HG02678 (cell line): ENCODE data around the gene COX4I2.
"Not testable (repeated sequence)": the region's sequence is repeated elsewhere in the genome, so short reads cannot be mapped to it uniquely, and the experiment has no call there.

Experiments
- ATAC-seq: cut with Tn5 transposase; IDR thresholded peaks from one replicate; pipeline ENCODE4 v1.9.1; 2021; ENCODE audit warnings: mild to moderate bottlenecking, moderate library complexity; ENCODE audit not compliant: unreplicated experiment

The COX4I2 gene

GRCh38 chr20:31607640-31608250 lies 30.0 kb upstream of the COX4I2 start:
- ATAC-seq = no peak

- ATAC-seq = no peak
Observed at GRCh38 chr20:31608251-31608945, 29.3 kb upstream of the COX4I2 start.

DNA sequence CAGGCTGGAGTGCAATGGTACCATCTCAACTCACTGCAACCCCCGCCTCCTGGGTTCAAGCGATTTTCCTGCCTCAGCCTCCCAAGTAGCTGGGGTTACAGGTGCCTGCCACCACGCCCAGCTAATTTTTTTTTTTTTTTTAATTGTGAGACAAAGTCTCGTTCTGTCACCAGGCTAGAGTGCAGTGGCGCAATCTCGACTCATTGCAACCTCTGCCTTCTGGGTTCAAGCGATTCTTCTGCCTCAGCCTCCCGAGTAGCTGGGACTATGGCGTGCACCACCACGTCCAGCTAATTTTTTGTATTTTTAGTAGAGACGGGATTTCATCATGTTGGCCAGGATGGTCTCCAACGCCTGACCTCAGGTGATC lies 25.5 kb upstream of the COX4I2 start:
- not testable (repeated sequence) for ATAC-seq

DNA sequence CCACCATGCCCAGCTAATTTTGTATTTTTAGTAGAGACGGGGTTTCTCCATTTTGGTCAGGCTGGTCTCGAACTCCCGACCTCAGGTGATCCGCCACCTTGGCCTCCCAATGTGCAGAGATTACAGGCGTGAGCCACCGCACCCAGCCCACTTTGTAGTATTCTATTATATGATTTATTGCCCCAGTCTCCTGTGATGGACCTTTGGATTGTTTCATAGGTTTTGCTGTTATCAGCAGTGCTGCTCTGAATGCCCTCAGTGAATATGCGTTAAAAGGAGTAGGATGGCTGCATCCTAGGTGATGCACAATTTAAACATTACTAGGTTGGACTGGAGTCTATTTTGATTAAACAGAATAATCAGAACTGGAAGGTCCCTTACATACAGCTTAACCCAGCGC lies 22.3 kb upstream of the COX4I2 start:
- ATAC-seq = no peak

GRCh38 chr20:31617432-31618104 lies 20.1 kb upstream of the COX4I2 start:
- ATAC-seq = no peak

GRCh38 chr20:31620246-31620645 lies 17.5 kb upstream of the COX4I2 start:
- no peak for ATAC-seq

DNA sequence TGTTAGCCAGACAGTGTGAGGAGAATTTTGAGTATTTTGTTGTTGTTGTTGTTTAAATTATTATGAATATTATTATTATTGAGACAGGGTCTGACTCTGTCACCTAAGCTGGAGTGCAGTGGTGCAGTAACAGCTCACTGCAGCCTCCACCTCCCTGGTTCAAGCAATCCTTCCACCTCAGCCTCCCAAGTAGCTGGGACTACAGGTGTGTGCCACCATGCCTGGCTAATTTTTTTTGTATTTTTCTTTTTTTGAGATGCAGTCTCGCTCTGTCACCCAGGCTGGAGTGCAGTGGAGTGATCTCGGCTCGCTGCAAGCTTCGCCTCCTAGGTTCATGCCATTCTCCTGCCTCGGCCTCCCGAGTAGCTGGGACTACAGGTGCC lies 14.6 kb upstream of the COX4I2 start:
- ATAC-seq = not testable (repeated sequence)

- not testable (repeated sequence) for ATAC-seq
Observed at GRCh38 chr20:31626534-31626933, 11.2 kb upstream of the COX4I2 start.

DNA sequence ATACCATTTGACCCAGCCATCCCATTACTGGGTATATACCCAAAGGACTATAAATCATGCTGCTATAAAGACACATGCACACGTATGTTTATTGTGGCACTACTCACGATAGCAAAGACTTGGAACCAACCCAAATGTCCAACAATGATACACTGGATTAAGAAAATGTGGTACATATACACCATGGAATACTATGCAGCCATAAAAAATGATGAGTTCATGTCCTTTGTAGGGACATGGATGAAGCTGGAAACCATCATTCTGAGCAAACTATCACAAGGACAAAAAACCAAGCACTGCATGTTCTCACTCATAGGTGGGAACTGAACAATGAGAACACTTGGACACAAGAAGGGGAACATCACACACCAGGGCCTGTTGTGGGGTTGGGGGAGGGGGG lies 9.7 kb upstream of the COX4I2 start:
- not testable (repeated sequence) for ATAC-seq

DNA sequence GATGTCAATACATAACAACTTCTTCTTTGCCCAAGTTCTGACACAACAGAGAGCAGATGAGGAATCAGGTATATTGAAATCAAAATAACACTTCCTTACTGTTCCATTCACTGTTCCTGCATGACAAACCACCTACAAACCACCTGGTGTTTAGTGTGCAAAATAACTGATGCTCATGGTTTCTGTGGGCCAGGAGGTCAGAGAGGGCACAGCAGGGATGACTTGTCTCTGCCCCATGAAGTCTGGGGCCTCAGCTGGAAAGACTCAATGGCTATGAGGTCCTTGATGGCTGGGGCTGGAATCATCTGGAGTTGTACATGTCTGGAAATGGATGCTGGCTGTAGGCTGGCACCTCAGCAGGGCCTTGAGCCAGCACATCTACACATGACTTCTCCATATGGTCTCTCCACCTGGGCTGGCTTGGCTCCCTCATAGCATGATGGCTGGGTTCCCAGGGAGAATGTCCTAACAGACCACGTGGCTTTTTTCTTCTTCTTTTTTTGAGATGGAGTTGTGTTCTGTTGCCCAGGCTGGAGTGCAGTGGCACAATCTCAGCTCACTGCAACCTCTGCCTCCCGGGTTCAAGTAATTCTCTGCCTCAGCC lies 7.4 kb upstream of the COX4I2 start:
- ATAC-seq = no peak

DNA sequence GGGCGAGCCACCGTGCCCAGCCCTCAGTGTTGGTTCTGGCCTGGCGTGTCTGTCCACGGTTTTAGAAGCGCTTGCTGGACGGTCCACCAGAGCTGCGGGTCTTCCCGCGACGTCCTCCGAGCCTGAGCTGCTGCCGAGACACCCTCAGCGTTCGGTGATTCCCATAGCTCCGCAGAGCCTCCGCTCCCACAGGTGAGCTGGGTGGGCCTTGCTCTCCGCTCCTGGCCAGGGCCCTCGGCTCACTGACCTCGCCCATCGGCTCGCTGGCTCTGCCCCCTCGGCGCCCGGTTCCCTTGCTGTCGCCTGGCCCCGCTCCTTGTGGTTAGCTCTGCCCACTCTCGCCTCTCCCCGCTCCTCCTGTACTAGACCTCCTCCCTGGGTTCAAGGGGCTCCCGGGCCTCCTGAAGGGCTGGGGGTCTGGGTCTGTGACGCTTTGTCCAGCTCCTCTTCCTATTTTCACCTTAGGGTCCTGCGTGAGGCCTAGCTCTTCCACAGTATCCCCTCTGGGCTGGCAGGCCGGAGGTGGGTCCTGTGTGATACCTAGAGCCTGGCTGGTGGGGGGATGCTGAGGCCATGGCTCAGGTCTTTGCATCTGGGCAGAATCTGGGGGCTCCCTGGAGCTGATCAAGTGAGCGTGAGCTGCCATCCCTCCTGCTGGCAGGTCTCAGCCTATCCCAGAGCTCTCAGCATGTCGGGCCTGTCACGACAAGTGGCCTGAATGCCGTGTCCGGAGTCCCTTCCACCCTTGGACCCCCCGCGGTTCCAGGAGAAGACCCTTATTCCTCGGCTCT lies 5.0 kb upstream of the COX4I2 start:
- ATAC-seq = no peak

DNA sequence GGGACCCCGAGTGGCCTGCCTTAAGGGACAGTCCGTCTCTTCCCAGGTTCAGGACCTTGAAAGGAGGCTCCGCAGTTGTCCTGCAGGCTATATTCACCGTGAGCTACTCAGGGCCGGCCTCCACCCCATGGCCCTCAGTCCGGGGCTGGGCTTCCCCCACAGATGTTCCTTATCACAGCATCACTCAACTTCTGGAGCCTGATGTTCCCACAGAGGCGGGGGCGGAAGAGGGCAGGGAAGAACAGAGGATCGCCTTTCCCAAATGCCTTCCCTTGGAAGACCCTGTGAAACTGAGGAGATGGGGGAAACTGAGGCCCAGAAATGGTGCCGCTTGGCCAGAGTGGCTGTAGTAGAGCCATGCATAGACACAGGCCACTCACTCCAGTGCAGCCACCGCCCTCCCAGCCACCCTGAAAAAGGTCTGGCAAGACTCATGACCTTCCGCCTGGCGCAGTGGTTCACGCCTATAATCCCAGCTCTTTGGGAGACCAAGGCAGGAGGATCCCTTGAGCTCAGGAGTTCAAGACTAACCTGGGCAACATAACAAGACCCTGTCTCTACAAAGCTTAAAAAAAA lies 4.3 kb upstream of the COX4I2 start:
- no peak for ATAC-seq

DNA sequence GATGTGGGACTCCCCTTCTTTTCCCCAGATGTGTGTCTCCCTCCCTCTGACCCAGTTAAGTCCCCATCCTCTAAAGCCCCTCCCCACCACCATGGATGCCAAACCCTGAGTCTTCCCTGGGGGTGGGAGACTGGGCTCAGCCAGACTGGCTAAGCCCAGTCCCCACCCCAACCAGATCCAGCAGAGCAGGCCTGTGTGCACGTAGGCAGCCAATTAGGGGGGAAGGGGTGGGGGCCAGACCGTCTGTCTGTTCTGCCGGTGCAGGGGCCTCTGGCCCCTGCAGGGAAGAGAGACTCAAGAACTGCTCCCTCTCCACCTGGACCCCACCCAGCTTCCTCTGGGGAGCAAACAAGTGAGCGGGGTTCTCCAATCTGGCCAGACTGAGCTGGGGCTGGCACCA lies 605 bp downstream of the COX4I2 start:
- ATAC-seq = no peak

DNA sequence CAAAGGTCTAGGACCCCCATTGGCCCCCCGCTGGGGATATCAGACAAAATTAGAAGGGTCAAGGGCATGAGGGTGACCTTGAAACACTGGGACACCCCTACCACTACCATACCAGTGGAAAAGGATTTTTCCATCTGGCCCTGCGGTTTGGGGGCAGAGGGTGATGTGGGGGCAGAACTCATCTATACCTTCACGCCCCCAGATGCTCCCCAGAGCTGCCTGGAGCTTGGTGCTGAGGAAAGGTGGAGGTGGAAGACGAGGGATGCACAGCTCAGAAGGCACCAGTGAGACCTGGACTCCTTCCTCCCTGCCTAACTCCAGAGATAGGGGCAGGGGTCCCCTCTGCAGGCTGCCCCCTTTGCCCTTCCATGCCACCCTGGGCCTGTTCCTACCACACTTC lies 1.1 kb downstream of the COX4I2 start:
- no peak for ATAC-seq

DNA sequence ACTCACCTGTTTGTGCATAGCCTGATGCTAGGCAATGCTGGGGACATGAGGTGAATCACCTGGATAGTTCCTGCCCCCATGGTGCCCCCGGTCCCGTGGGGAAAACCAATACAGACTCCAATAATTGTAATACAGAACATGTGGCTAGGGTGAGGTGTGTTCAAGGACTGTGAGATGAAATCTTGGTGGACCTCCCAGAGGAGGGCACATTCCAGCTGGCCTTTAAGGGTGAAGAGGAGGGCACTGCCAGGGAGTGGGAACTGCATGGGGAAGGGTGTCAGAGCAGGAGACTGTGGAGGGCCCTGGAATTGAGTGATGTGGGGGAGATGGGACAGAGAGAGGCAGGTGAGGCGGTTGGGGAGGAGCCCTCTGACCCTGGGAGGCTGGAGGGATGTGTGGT lies 2.5 kb downstream of the COX4I2 start:
- no peak for ATAC-seq

DNA sequence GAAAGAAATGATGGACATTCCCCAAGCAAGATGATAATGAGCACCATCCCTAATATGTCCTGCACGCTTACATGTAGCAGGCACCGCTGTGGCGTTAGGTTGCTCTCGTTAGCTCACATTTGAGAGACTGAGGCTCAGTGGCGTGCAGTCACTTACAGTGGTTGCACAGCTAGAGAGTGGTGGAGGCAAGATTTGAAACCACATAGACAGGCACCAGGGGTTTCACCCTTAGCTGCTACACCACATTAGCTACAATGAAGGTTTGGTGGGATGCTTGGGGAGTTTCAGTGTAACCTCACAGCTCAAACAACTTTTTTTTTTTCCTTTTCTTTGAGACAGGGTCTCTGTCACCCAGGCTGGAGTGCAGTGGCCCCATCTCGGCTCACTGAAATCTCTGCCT lies 3.7 kb downstream of the COX4I2 start:
- no peak for ATAC-seq

GRCh38 chr20:31642837-31643236 lies 5.1 kb downstream of the COX4I2 start:
- no peak for ATAC-seq

DNA sequence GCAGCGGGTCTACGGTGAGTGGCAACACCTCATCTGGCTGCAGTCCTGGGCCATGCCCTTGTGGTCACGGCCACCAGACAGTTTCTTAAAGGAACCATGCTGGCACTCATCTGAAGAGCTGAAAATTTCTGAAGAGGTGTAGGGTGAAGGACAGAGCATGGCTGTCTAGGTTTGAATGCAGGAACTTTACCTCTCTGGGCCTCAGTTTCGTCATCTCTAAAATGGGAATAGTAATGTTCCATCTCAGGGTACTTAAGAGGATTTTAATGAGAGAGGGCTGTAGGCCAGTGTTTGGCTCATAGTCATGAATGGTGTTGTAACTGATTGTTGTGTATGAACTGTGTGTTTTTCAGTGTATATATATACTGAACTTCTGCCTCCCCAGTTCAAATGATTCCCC lies 5.8 kb downstream of the COX4I2 start:
- ATAC-seq = no peak

DNA sequence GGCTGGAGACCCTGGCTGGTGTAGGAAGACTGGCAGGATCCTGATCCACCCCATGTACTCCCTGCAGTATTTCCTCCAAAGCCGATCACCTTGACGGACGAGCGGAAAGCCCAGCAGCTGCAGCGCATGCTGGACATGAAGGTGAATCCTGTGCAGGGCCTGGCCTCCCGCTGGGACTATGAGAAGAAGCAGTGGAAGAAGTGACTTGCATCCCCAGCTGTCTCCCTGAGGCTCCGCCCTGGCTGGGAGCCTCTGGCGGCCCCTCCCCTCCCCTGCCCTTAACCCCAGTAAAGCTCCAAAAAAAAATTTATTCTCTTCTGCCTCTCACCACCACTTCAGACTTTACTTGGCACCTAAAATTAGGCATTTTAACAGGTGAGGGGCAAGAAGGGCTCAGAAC lies 7.0 kb downstream of the COX4I2 start:
- ATAC-seq = no peak

GRCh38 chr20:31648104-31648503 lies 10.4 kb downstream of the COX4I2 start:
- not testable (repeated sequence) for ATAC-seq

DNA sequence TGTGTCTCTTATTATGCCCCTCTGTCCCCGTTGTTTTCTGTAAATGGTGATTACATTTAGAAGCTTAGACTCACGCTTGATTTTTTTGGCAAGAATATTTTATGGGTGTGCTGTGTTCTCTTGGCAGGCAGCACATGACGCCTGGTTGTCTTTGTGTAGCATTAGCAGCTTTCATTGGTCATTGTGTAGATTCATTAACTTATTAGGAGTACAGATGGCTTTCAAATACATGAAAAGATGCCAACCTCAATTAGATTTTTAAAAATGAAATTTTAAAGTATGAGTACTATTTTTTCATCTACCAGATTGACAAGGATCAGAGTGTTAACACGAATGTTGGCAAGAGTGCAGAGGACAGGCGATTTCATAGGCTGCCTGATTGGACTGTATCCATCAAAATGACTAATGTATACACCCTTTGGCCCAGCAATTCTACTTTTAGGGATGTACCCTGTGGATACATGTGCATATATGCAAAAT lies 15.2 kb downstream of the COX4I2 start:
- no peak for ATAC-seq
